Activated CD8-positive, alpha-beta memory T cell treated with anti-CD3 and anti-CD28 coated beads, Interleukin-2, amount 10 ng/mL, durations not matched to agents 7 days and 5 days (primary cell): ENCODE data around the gene SMARCD1. TPM values are rescaled to one million over a fixed set of nuclear protein-coding genes. Genes with fewer than 3 reads are reported as not detected.

Source experiments
- ATAC-seq: fragments of 150-1000 bp; cut with Tn5 transposase; one replicate; pipeline ENCODE4 v1.10.0; 2021; ENCODE audit warnings: moderate library complexity
- CTCF ChIA-PET: fragments of 350-600 bp; sonication (Branson Sonifier 250); formaldehyde crosslinking; loops from one replicate; lab custom pipeline; 2021; ENCODE audit warnings: antibody characterized with exemption; lab: Charles Lee
- DNase-seq: peaks from one replicate; pipeline ENCODE4 v3.0.0-alpha.2; 2020
- H3K27ac Mint-ChIP-seq: one replicate; pipeline ENCODE4 v1.8.0; 2021; ENCODE audit warnings: mild to moderate bottlenecking, mixed read lengths
- H3K27me3 Mint-ChIP-seq: one replicate; pipeline ENCODE4 v1.8.0; 2021; ENCODE audit warnings: mixed read lengths
- H3K36me3 Mint-ChIP-seq: one replicate; pipeline ENCODE4 v1.8.0; 2021; ENCODE audit warnings: mild to moderate bottlenecking, mixed read lengths
- H3K4me1 Mint-ChIP-seq: one replicate; pipeline ENCODE4 v1.8.0; 2021; ENCODE audit warnings: mixed read lengths
- H3K4me3 Mint-ChIP-seq: one replicate; pipeline ENCODE4 v1.8.0; 2021; ENCODE audit warnings: mild to moderate bottlenecking, moderate library complexity, mixed read lengths
- H3K9me3 Mint-ChIP-seq: one replicate; pipeline ENCODE4 v1.8.0; 2022; ENCODE audit warnings: low read depth, mixed read lengths
- total RNA-seq, 2 experiments: library from RNA; stranded (reverse); gene quantifications; one replicate each; pipeline ENCODE4 v1.2.3, GENCODE V29; 2021

The SMARCD1 gene
- total RNA-seq, 2 experiments from 2014 or later = 62.0 to 80.8 TPM

GRCh38 chr12:50086148-50086547 lies 1.0 kb downstream of the SMARCD1 start:
- Mint-ChIP-seq H3K4me3 (peak overlapping the region; percentile 86), H3K9me3 (no peaks in the 10 kb centered on the region), H3K27ac (peak overlapping the region; percentile 89), H3K36me3 (peaks cover 20% of the 10 kb centered on the region), H3K4me1 (peaks cover 38% of the 10 kb centered on the region), H3K27me3 (no peaks in the 10 kb centered on the region)
- CTCF ChIA-PET = interaction anchor here (0.8 to 6.8 kb wide), 5 partner anchors 25 to 228 kb away, joined by 3 to 70 read pairs (median 5); partner anchors contain the start of genes CERS5 and COX14
- ATAC-seq (no peak), DNase-seq (no peak)

GRCh38 chr12:50087151-50087550 lies 2.0 kb downstream of the SMARCD1 start:
- peaks cover 38% of the 10 kb centered on the region for H3K4me1 Mint-ChIP-seq
- H3K27ac Mint-ChIP-seq = no peak overlapping the region
- H3K36me3 Mint-ChIP-seq = peaks cover 24% of the 10 kb centered on the region
- no peak for ATAC-seq
- DNase-seq = no peak
- CTCF ChIA-PET = interaction anchor here (1.0 to 6.8 kb wide), 7 partner anchors 10 to 227 kb away, joined by 3 to 70 read pairs (median 8); partner anchors contain the start of gene COX14
- H3K4me3 Mint-ChIP-seq = no peak overlapping the region
- H3K27me3 Mint-ChIP-seq = no peaks in the 10 kb centered on the region
- no peaks in the 10 kb centered on the region for H3K9me3 Mint-ChIP-seq

- H3K4me1 Mint-ChIP-seq = peaks cover 38% of the 10 kb centered on the region
- H3K27me3 Mint-ChIP-seq = no peaks in the 10 kb centered on the region
- no peaks in the 10 kb centered on the region for H3K9me3 Mint-ChIP-seq
- H3K27ac Mint-ChIP-seq = no peak overlapping the region
- DNase-seq = no peak
- CTCF ChIA-PET = interaction anchor here (0.6 to 6.8 kb wide), 16 partner anchors 9 to 227 kb away, joined by 3 to 70 read pairs (median 4); partner anchors contain the start of genes COX14, GPD1 and RACGAP1
- H3K36me3 Mint-ChIP-seq = peaks cover 24% of the 10 kb centered on the region
- no peak for ATAC-seq
- H3K4me3 Mint-ChIP-seq = no peak overlapping the region
Measured at GRCh38 chr12:50087995-50088394, 2.9 kb downstream of the SMARCD1 start.

DNA sequence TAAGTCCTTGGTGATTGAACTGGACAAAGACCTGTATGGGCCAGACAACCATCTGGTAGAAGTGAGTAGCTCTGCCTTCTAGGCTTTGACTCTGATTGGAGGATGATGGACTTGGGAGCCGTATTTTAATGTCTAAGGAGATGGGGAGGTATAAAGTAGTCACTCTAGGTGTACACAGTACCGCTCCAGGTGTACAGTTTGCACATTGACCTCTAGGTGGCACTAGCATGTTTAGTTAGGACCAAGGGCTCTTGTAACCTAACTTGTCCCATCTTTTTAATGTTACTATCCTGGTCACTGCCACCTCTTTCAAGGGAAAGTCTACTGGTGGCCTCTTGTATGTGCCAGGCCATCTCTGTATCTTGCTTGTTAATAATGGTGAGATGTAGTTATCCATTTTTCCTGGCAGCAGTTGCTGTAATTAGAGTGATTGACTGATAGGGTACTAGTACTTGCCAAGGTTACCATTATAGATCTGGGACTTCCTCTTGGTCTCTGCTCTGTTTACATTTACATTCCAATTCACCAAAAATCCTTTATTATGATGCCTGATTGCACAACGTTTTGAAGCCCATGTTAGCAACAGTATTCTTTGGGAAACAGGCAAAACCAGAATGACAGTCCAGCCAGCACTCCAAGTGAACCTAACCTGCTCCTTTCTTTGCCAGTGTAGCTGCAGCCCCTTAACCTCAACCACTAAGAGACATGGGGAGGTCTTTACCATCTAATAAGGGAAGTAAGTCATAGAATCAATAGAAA lies 3.6 kb downstream of the SMARCD1 start:
- H3K36me3 Mint-ChIP-seq = peaks cover 24% of the 10 kb centered on the region
- H3K27ac Mint-ChIP-seq = peak overlapping the region; percentile 60
- peak; percentile 80 for DNase-seq
- no peaks in the 10 kb centered on the region for H3K27me3 Mint-ChIP-seq
- peak; percentile 34 for ATAC-seq
- no peaks in the 10 kb centered on the region for H3K9me3 Mint-ChIP-seq
- CTCF ChIA-PET = interaction anchor here (0.6 to 6.8 kb wide), 20 partner anchors 8 to 384 kb away, joined by 3 to 70 read pairs (median 4); partner anchors contain the start of genes COX14, GPD1 and RACGAP1
- peaks cover 35% of the 10 kb centered on the region for H3K4me1 Mint-ChIP-seq
- no peak overlapping the region for H3K4me3 Mint-ChIP-seq

GRCh38 chr12:50089730-50090129 lies 4.6 kb downstream of the SMARCD1 start:
- Mint-ChIP-seq H3K27me3 (no peaks in the 10 kb centered on the region), H3K9me3 (no peaks in the 10 kb centered on the region), H3K4me3 (no peak overlapping the region), H3K27ac (no peak overlapping the region), H3K36me3 (peaks cover 30% of the 10 kb centered on the region), H3K4me1 (peaks cover 32% of the 10 kb centered on the region)
- DNase-seq (no peak), ATAC-seq (no peak)
- CTCF ChIA-PET = interaction anchor here (0.8 to 6.8 kb wide), 10 partner anchors 9 to 133 kb away, joined by 3 to 70 read pairs (median 6); partner anchors contain the start of genes COX14, GPD1 and RACGAP1

DNA sequence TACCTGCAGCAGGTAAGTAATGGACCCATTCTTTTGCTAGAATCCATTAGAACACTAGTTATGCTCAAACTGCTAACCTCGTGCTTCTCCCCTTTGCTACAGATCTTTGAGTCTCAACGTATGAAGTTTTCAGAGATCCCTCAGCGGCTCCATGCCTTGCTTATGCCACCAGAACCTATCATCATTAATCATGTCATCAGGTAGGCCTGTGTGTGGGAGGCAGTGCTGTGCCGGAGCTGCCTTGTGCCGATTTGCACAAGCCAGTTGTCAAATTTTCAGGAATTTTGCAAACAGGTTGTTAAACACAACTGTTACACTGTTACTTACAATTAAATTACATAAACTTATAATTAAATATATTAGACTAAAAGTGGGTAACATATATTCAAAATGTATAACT lies 5.2 kb downstream of the SMARCD1 start:
- DNase-seq (no peak), ATAC-seq (no peak)
- no peak overlapping the region for H3K27ac Mint-ChIP-seq
- H3K36me3 Mint-ChIP-seq = peaks cover 32% of the 10 kb centered on the region
- CTCF ChIA-PET = interaction anchor here (0.9 to 6.8 kb wide), 8 partner anchors 9 to 83 kb away, joined by 4 to 70 read pairs (median 7); partner anchors contain the start of genes COX14 and GPD1
- no peaks in the 10 kb centered on the region for H3K27me3 Mint-ChIP-seq
- no peak overlapping the region for H3K4me3 Mint-ChIP-seq
- no peaks in the 10 kb centered on the region for H3K9me3 Mint-ChIP-seq
- peaks cover 32% of the 10 kb centered on the region for H3K4me1 Mint-ChIP-seq

DNA sequence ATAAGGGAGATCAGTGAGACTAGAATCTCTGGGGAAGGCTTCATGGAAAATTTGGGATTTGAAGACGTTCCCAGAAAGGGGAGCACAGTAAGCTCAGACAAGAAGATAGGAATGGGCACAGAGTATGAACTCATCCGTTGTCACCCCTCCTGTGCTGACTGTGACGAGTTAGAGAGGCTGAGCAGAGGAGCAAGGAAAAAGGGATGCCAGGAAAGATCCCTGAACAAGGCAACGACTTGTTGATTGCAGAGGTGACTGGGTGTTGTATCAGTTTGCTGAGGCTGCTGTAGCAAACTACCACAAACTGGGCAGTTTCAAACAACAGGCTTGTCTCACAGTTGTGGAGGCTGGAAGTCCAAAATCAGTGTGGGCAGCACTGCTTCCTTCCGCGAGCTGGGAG lies 12.8 kb downstream of the SMARCD1 start:
- no peak for DNase-seq
- no peak overlapping the region for H3K4me3 Mint-ChIP-seq
- no peak for ATAC-seq
- H3K4me1 Mint-ChIP-seq = no peaks in the 10 kb centered on the region
- no peak overlapping the region for H3K27ac Mint-ChIP-seq
- CTCF ChIA-PET = interaction anchor here (0.7 to 2.5 kb wide), 3 partner anchors 10 to 28 kb away, joined by 5 to 15 read pairs (median 6); partner anchors contain the start of gene COX14
- H3K27me3 Mint-ChIP-seq = no peaks in the 10 kb centered on the region
- H3K9me3 Mint-ChIP-seq = no peaks in the 10 kb centered on the region
- peaks cover 45% of the 10 kb centered on the region for H3K36me3 Mint-ChIP-seq

DNA sequence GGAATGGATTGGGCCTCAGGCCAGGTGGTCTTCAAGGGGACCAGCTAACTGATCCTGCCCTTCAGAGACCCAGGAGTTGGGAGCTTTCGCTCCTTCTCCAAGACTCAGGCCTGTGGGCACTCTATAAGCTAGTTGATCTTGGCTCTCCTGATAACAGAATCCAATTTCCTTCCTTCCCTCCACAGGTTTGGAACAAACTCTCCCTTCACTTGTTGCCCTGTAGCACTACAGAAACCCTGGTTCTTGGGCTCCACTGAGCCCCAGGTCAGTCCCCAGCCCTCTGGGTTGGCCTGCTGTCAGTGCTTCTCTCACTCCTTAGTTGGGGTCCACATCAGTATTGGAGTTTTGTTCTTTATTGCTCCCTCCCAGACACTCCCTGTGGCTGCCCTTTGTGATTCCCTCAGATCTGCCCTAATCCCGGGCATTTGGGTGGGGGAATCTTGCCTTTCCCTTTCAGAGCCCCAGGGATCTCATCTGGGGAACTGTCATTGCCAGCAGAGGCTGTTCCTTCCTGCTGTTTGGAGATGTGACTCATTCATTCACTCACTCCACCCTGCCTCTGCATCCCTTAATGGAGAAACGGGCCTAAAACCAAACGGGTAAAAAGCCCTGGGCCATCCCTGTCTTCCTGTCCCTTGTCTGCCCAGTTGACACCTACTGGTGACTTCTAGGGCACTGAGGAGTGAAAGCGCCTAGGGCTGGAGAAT lies 14.3 kb downstream of the SMARCD1 start:
- no peaks in the 10 kb centered on the region for H3K4me1 Mint-ChIP-seq
- H3K4me3 Mint-ChIP-seq = no peak overlapping the region
- H3K36me3 Mint-ChIP-seq = peaks cover 39% of the 10 kb centered on the region
- DNase-seq (no peak), ATAC-seq (no peak)
- H3K9me3 Mint-ChIP-seq = no peaks in the 10 kb centered on the region
- no peaks in the 10 kb centered on the region for H3K27me3 Mint-ChIP-seq
- no peak overlapping the region for H3K27ac Mint-ChIP-seq
- CTCF ChIA-PET = interaction anchor here (1.0 to 5.8 kb wide), 2 partner anchors 9 to 12 kb away, joined by 4 to 42 read pairs; partner anchors contain the start of gene COX14

DNA sequence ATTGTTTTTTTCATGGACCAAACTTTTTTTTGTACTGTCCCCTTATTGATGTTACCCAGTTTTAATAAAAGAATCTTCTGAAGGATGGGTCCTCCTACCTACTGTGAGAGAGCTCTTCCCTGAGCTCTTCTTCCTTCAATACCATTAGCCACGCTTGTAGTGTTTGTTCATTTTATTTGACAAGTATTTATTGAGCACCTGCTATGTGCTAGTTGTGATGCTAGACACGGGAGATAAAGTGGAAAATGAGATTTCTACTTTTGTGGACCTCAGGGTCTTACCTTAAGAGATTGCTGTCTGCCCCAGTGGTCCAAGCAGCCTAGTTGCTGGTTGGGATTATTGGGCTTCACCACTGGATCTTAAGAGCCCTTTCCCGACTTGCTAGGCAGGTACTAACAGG lies 15.4 kb downstream of the SMARCD1 start:
- Mint-ChIP-seq H3K9me3 (no peaks in the 10 kb centered on the region), H3K4me1 (no peaks in the 10 kb centered on the region), H3K27ac (no peak overlapping the region), H3K36me3 (peaks cover 35% of the 10 kb centered on the region), H3K4me3 (no peak overlapping the region), H3K27me3 (no peaks in the 10 kb centered on the region)
- ATAC-seq (no peak), DNase-seq (no peak)
- CTCF ChIA-PET = interaction anchor here (0.7 to 5.8 kb wide), 3 partner anchors 9 to 75 kb away, joined by 3 to 42 read pairs (median 5); partner anchors contain the start of gene COX14

DNA sequence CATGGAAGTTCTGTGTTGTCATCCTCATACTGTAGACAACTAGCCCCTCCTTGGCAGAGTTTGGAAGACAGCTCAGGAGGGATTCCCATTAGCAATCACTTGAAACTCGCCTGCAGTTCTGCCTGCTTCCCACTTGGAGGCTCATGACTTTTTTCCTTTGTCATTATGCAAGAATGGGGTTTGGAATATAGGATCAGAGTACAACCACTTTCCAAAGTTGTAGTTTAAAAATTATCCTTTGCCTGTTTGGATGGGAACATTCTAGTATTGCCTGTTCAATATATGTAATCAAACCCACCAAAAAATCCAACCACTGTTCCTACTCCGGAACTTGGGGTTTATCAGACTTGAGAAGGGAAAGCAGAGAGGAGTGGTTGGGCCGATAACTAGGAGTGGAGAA lies 16.5 kb downstream of the SMARCD1 start:
- CTCF ChIA-PET = interaction anchor here (1.1 to 5.8 kb wide), 3 partner anchors 10 to 213 kb away, joined by 3 to 42 read pairs (median 5); partner anchors contain the start of gene COX14
- Mint-ChIP-seq H3K36me3 (peaks cover 24% of the 10 kb centered on the region), H3K27ac (no peak overlapping the region), H3K4me3 (no peak overlapping the region), H3K9me3 (no peaks in the 10 kb centered on the region), H3K4me1 (no peaks in the 10 kb centered on the region), H3K27me3 (no peaks in the 10 kb centered on the region)
- ATAC-seq (no peak), DNase-seq (no peak)

DNA sequence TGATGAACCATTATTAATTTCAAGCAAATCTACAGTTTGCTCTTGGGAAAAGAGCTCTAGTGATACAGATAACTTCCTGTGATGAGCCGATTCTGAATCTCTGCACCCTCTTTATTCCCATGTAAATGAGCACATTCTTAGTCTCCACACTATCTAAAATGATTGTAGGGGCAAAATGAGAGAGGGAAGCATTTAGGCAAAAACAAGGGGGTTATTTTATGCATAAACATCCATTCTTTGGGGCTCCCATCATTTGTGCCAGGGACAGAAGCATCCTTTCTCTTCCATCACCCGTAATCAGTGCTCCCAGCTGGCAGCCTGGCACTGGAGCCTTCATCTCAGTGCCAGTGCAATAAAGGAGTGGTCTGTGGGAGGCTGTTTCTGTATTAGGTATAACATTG lies 17.0 kb downstream of the SMARCD1 start:
- Mint-ChIP-seq H3K36me3 (peaks cover 19% of the 10 kb centered on the region), H3K4me1 (no peaks in the 10 kb centered on the region), H3K27me3 (no peaks in the 10 kb centered on the region), H3K4me3 (no peak overlapping the region), H3K9me3 (no peaks in the 10 kb centered on the region), H3K27ac (no peak overlapping the region)
- ATAC-seq (no peak), DNase-seq (no peak)
- CTCF ChIA-PET = interaction anchor here (1.1 to 5.8 kb wide), 4 partner anchors 9 to 212 kb away, joined by 3 to 42 read pairs (median 6); partner anchors contain the start of gene COX14

DNA sequence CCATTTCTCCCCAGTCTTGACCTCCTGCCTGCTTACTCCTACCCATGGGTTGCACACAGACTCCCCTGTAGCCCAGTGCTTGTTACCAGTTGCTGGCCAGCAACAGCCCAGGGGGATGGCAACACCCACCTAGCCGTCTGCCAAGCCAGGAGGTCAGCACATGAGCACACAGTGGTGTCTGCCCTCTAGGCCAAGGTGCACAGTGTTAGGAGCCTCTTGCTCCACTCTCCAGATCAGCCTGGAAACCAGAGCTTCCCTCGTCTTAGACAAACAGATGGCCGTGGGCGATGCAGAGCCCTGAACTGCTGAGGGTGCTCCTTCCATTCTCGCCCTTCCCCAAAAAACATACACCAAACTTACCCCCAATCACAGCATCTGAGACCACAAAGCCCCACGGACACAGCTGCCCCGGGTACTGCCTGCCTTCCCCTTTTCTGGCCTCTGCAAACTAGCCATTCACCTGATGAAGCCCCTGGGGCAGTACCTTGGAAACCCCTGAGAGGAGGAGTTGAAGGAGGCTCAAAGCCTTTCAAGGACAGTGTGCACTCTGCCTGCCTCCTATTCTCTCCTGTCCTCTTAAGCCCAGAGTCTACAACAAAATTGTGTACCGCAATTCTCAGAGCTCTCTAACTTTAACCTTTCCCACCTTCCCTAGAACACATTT lies 17.6 kb downstream of the SMARCD1 start:
- Mint-ChIP-seq H3K9me3 (no peaks in the 10 kb centered on the region), H3K27ac (no peak overlapping the region), H3K4me1 (no peaks in the 10 kb centered on the region), H3K27me3 (no peaks in the 10 kb centered on the region), H3K4me3 (no peak overlapping the region), H3K36me3 (peaks cover 18% of the 10 kb centered on the region)
- DNase-seq (no peak), ATAC-seq (no peak)
- CTCF ChIA-PET = interaction anchor here (1.6 to 5.8 kb wide), 4 partner anchors 9 to 32 kb away, joined by 3 to 42 read pairs (median 6); partner anchors contain the start of gene COX14
